IMR-90 (cell line): ENCODE measurements around the gene INTS3. TPM values are rescaled to one million over a fixed set of nuclear protein-coding genes. Genes with fewer than 3 reads are reported as not detected.

Source experiments
- ATAC-seq: fragments of 200-7000 bp; cut with Tn5 transposase; 2 replicates; pipeline ENCODE4 v1.9.1; 2020; ENCODE audit warnings: low read depth, mild to moderate bottlenecking, moderate library complexity
- BruUV-seq: library from RNA; stranded (reverse); fragments of 400-500 nt; replicated peaks from 2 replicates; lab custom pipeline; 2021; lab: Mats Ljungman, UMichigan
- CTCF ChIA-PET: fragments of 300-600 bp; formaldehyde crosslinking; extraction: SDS; loops from one replicate; lab custom pipeline; 2021; ENCODE audit warnings: antibody characterized with exemption; lab: Yijun Ruan, JAX
- POLR2A ChIA-PET: fragments of 300-600 bp; sonication (Branson Sonifier 250); formaldehyde crosslinking; loops from one replicate; lab custom pipeline; 2022; ENCODE audit warnings: antibody characterized with exemption; ENCODE audit not compliant: unreplicated experiment; lab: Charles Lee
- DNase-seq: peaks from one replicate; pipeline ENCODE4 v3.0.0; 2013
- H2AFZ ChIP-seq: replicated peaks from 2 replicates; pipeline ENCODE3; 2013; ENCODE audit warnings: low read length, mild to moderate bottlenecking; ENCODE audit not compliant: poor library complexity
- H2AK5ac ChIP-seq: 2 replicates; pipeline ENCODE4 v1.6.1; 2013; ENCODE audit warnings: low read depth, low read length, inconsistent platforms
- H2AK9ac ChIP-seq: replicated peaks from 2 replicates; pipeline ENCODE3; 2013; ENCODE audit warnings: mild to moderate bottlenecking, low read depth, low read length, moderate library complexity; ENCODE audit not compliant: poor library complexity
- H2BK120ac ChIP-seq: 2 replicates; pipeline ENCODE4 v1.6.1; 2013; ENCODE audit warnings: low read depth, low read length, inconsistent platforms
- H2BK15ac ChIP-seq: 3 replicates; pipeline ENCODE4 v1.6.1; 2013; ENCODE audit warnings: low read depth, low read length, inconsistent platforms
- H2BK20ac ChIP-seq: 2 replicates; pipeline ENCODE4 v1.6.1; 2013; ENCODE audit warnings: low read depth, mild to moderate bottlenecking, inconsistent platforms, low read length, moderate library complexity
- H2BK5ac ChIP-seq: 2 replicates; pipeline ENCODE4 v1.6.1; 2013; ENCODE audit warnings: mild to moderate bottlenecking, low read depth, low read length, inconsistent platforms; ENCODE audit not compliant: poor library complexity, severe bottlenecking
- H3K14ac ChIP-seq: replicated peaks from 2 replicates; pipeline ENCODE4 v1.6.1; 2013; ENCODE audit warnings: low read depth, low read length, inconsistent platforms
- H3K18ac ChIP-seq: 2 replicates; pipeline ENCODE4 v1.6.1; 2013; ENCODE audit warnings: low read depth, low read length, control low read depth
- H3K23ac ChIP-seq: 2 replicates; pipeline ENCODE4 v1.6.1; 2013; ENCODE audit warnings: low read depth, low read length, inconsistent platforms
- H3K27ac ChIP-seq: 2 replicates; pipeline ENCODE4 v1.5.1; 2013; ENCODE audit warnings: mild to moderate bottlenecking, control low read depth, low read length; ENCODE audit not compliant: insufficient read depth
- H3K27me3 ChIP-seq: 2 replicates; pipeline ENCODE4 v1.6.1; 2013; ENCODE audit warnings: low read length; ENCODE audit not compliant: control insufficient read depth, insufficient read depth
- H3K36me3 ChIP-seq: 2 replicates; pipeline ENCODE4 v1.6.1; 2013; ENCODE audit warnings: low read length, mixed read lengths; ENCODE audit not compliant: control insufficient read depth, insufficient read depth
- H3K4ac ChIP-seq: 2 replicates; pipeline ENCODE4 v1.6.1; 2013; ENCODE audit warnings: low read depth, low read length, inconsistent platforms
- H3K4me1 ChIP-seq: 2 replicates; pipeline ENCODE4 v1.6.1; 2013; ENCODE audit warnings: low read length, mixed read lengths; ENCODE audit not compliant: control insufficient read depth, insufficient read depth
- H3K4me2 ChIP-seq: 2 replicates; pipeline ENCODE4 v1.6.1; 2013; ENCODE audit warnings: low read depth, mild to moderate bottlenecking, control low read depth, low read length, moderate library complexity
- H3K4me3 ChIP-seq: 2 replicates; pipeline ENCODE4 v1.5.1; 2013; ENCODE audit warnings: low read depth, mild to moderate bottlenecking, control low read depth, low read length, moderate library complexity; ENCODE audit not compliant: insufficient read depth
- H3K56ac ChIP-seq: 2 replicates; pipeline ENCODE4 v1.6.1; 2013; ENCODE audit warnings: low read length, inconsistent platforms; ENCODE audit not compliant: insufficient read depth; ENCODE audit errors: extremely low read depth
- H3K79me1 ChIP-seq, 2 experiments: 2 replicates each; pipeline ENCODE4 v1.6.1; 2013; ENCODE audit warnings: low read length in 2 of 2, inconsistent platforms in 1 of 2, low read depth in 1 of 2
- H3K9ac ChIP-seq: 2 replicates; pipeline ENCODE4 v1.6.1; 2013; ENCODE audit warnings: low read depth, low read length, control low read depth
- H3K9me1 ChIP-seq: 2 replicates; pipeline ENCODE4 v1.6.1; 2013; ENCODE audit warnings: low read length, inconsistent platforms; ENCODE audit not compliant: insufficient read depth
- H3K9me3 ChIP-seq: 2 replicates; pipeline ENCODE4 v1.6.1; 2013; ENCODE audit warnings: low read length; ENCODE audit not compliant: control insufficient read depth, insufficient read depth
- H4K20me1 ChIP-seq: 2 replicates; pipeline ENCODE4 v1.6.1; 2013; ENCODE audit warnings: low read length, inconsistent platforms; ENCODE audit not compliant: insufficient read depth
- H4K5ac ChIP-seq: 2 replicates; pipeline ENCODE4 v1.6.1; 2013; ENCODE audit warnings: mild to moderate bottlenecking, low read depth, low read length, control low read depth
- H4K8ac ChIP-seq, 2 experiments: 2 replicates each; pipeline ENCODE4 v1.6.1; 2013; ENCODE audit warnings: low read depth in 2 of 2, low read length in 2 of 2, control low read depth in 1 of 2, inconsistent platforms in 1 of 2
- H4K91ac ChIP-seq: 2 replicates; pipeline ENCODE4 v1.6.1; 2013; ENCODE audit warnings: low read depth, low read length, inconsistent platforms; ENCODE audit not compliant: insufficient read depth
- CHD1 ChIP-seq: IDR thresholded peaks from 2 replicates; pipeline ENCODE4 v1.6.1; 2012; ENCODE audit warnings: low read depth, low read length, improper control_type of control experiment
- MAZ ChIP-seq: IDR thresholded peaks from 2 replicates; pipeline ENCODE4 v1.6.1; 2012; ENCODE audit warnings: low read depth, mild to moderate bottlenecking, low read length, improper control_type of control experiment, moderate library complexity, borderline replicate concordance
- NFE2L2 ChIP-seq: fragments of 150-350 bp; IDR thresholded peaks from 2 replicates; pipeline ENCODE4 v1.6.1; 2016; ENCODE audit warnings: low read depth, mild to moderate bottlenecking, low read length
- POLR2A ChIP-seq: IDR thresholded peaks from 2 replicates; pipeline ENCODE4 v1.6.1; 2012; ENCODE audit warnings: mild to moderate bottlenecking, low read depth, low read length
- RAD21 ChIP-seq: IDR thresholded peaks from 2 replicates; pipeline ENCODE4 v1.6.1; 2012; ENCODE audit warnings: low read length, improper control_type of control experiment
- SMC3 ChIP-seq: fragments of 150-350 bp; IDR thresholded peaks from 2 replicates; pipeline ENCODE4 v1.6.1; 2016; ENCODE audit warnings: low read depth, mild to moderate bottlenecking, antibody characterized with exemption, low read length, moderate library complexity
- WGBS, 2 experiments: methylation state at CpG; one replicate each; pipeline versions ENCODE4 v1.1.5 to v1.1.7; 2013; ENCODE audit warnings: missing lambda C conversion rate in 2 of 2; ENCODE audit not compliant: insufficient read length in 1 of 2; ENCODE audit errors: extremely low coverage in 2 of 2; 5-methylcytosine and 5-hydroxymethylcytosine counted together
- dilution Hi-C: fragments of 300-500 bp; cut with HindIII; formaldehyde crosslinking; loops from one replicate; pipeline ENCODE4 v1.14.3; 2018; ENCODE audit warnings: low sequenced_read_pairs; ENCODE audit not compliant: unreplicated experiment
- in situ Hi-C: fragments of 300-500 bp; cut with MboI; formaldehyde crosslinking; loops from 3 replicates; pipeline ENCODE4 v1.14.3; 2019; ENCODE audit warnings: low sequenced_read_pairs, inconsistent platforms, mixed read lengths
- intact Hi-C: fragments of 100-400 bp; cut with micrococcal nuclease; formaldehyde crosslinking; loops from 2 replicates; pipeline ENCODE4 v1.10.0; 2022
- polyA plus RNA-seq, 3 experiments: library from polyadenylated mRNA; depleted of rRNA; stranded (reverse); fragments of >200 nt; gene quantifications; 2 replicates each; pipeline ENCODE4 v1.2.3, GENCODE V29; 2012; ENCODE audit warnings: low replicate concordance in 1 of 3
- total RNA-seq: library from RNA; depleted of rRNA; stranded (reverse); fragments of >200 nt; gene quantifications from 2 replicates; pipeline ENCODE4 v1.2.3, GENCODE V29; 2012

Gene INTS3
- total and polyA plus RNA-seq, 2 of the 4 experiments (the other 2 are of a cell fraction) = 33.5 to 59.4 TPM

DNA sequence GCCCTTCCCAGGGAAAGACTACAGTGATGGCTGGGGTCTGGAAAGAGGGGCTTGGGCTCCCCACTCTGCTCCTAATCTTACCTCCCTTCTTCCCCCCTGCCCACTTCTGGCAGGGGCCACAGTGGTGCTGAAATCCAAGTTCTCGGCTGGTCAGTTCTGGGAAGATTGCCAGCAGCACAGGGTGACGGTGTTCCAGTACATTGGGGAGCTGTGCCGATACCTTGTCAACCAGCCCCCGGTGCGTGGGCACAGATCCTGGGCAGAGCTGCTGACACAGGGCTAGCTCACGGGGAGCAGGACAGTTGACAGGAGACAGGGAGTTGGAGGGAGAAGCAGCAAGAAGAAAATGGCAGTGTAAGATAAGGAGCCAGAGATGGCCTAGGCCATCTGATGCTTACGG is 49.8 kb downstream of the INTS3 start:
- intact Hi-C loops = no loop called here
- H3K23ac ChIP-seq = no peak overlapping the region
- TF ChIP-seq CHD1 (no peak), MAZ (no peak), POLR2A (no peak), SMC3 (no peak), RAD21 (no peak), NFE2L2 (no peak)
- no peak for ATAC-seq
- peaks cover 14% of the 10 kb centered on the region for H3K36me3 ChIP-seq
- no peak overlapping the region for H3K4me3 ChIP-seq
- peaks cover 4% of the 10 kb centered on the region; the same call in 1 of the 2 replicates for H3K4me1 ChIP-seq
- in situ Hi-C loops = no loop called here
- no peak overlapping the region for H2AK9ac ChIP-seq
- BruUV-seq = no TSS peak
- ChIA-PET CTCF (no interaction called here), POLR2A (no interaction called here)
- H3K14ac ChIP-seq = no peak overlapping the region
- H3K9me1 ChIP-seq = no peaks in the 10 kb centered on the region; the same call in 1 of the 2 replicates
- H2BK120ac ChIP-seq = no peak overlapping the region
- no peak overlapping the region for H3K27ac ChIP-seq
- 55% methylated on average over 2 of the region's 7 CpGs; no CpG with 5 or more reads in 1 of the 2 experiments for WGBS, 2 experiments
- H2BK15ac ChIP-seq = no peak overlapping the region
- no peak overlapping the region for H3K4me2 ChIP-seq
- no peak overlapping the region for H3K56ac ChIP-seq
- peaks cover 0 to 8% of the 10 kb centered on the region in 2 experiments; a peak in 1 of 4 replicates for H3K79me1 ChIP-seq
- no peak overlapping the region for H2BK5ac ChIP-seq
- H2AFZ ChIP-seq = peak overlapping the region; percentile 54
- no peak overlapping the region for H4K8ac ChIP-seq
- no peak overlapping the region for H3K18ac ChIP-seq
- H3K9me3 ChIP-seq = no peaks in the 10 kb centered on the region
- H2BK20ac ChIP-seq = no peak overlapping the region
- H4K20me1 ChIP-seq = no peaks in the 10 kb centered on the region
- DNase-seq = peak; percentile 21
- no peak overlapping the region for H2AK5ac ChIP-seq
- H3K4ac ChIP-seq = no peak overlapping the region
- dilution Hi-C loops = no loop called here
- no peaks in the 10 kb centered on the region for H3K27me3 ChIP-seq
- no peak overlapping the region for H4K5ac ChIP-seq
- H4K91ac ChIP-seq = no peak overlapping the region
- no peak overlapping the region for H3K9ac ChIP-seq
